NCI-H2107 treated with DMSO at 0.1 percent for 48 hours (cell line): Measurements from ENCODE around the gene MAGEA9B.
"Not testable (repeated sequence)": the region's sequence is repeated elsewhere in the genome, so short reads cannot be mapped to it uniquely, and the experiment has no call there.

Experiments
- DNase-seq: peaks from one replicate; lab custom pipeline; 2025; ENCODE audit not compliant: unreplicated experiment; lab: John Stamatoyannopoulos, UW

MAGEA9B gene

GRCh38 chrX:149537474-149537873 lies 49.8 kb downstream of the MAGEA9B start:
- not testable (repeated sequence) for DNase-seq

GRCh38 chrX:149534926-149535602 lies 52.2 kb downstream of the MAGEA9B start:
- DNase-seq, result not testable (repeated sequence)

- not testable (repeated sequence) for DNase-seq
These were observed 53.3 kb downstream of the MAGEA9B start for GRCh38 chrX:149533999-149534398.

GRCh38 chrX:149532868-149533267 lies 54.4 kb downstream of the MAGEA9B start:
- not testable (repeated sequence) for DNase-seq
